ENCODE data around the gene BTNL8. TPM values are rescaled to one million over a fixed set of nuclear protein-coding genes. Genes with fewer than 3 reads are reported as not detected.
A peak's percentile ranks its signal among the peaks of the same experiment; 100 is the strongest.

The BTNL8 gene
- total and polyA plus RNA-seq, 2 of the 13 experiments (the other 11 are each of a cell fraction or from before 2014, with no cell fraction given) = not detected

- TF ChIP-seq SIX1 (CRISPR knock-in tag; IDR thresholded peaks at IDR 0.05; ENCODE audit: borderline replicate concordance) (no peak), ATRX (CRISPR knock-in tag; IDR thresholded peaks at IDR 0.05; ENCODE audit: borderline replicate concordance) (no peak), ZNF3 (CRISPR knock-in tag; IDR thresholded peaks at IDR 0.05) (no peak), SRSF1 (optimal IDR thresholded peaks at IDR 0.05; ENCODE audit: low read depth, low read length) (no peak), GLI4 (CRISPR knock-in tag; IDR thresholded peaks at IDR 0.05; ENCODE audit: borderline replicate concordance) (0 out of 2 replicates have a peak, but pooled peaks have one; percentile 30), ZNF451 (CRISPR knock-in tag; IDR thresholded peaks at IDR 0.05) (no peak), TP53 (CRISPR knock-in tag; conservative IDR thresholded peaks at IDR 0.05) (0 out of 2 replicates have a peak, but pooled peaks have one; percentile 27), ZNF460 (CRISPR knock-in tag; IDR thresholded peaks at IDR 0.05; ENCODE audit: borderline replicate concordance) (no peak), MAF1 (CRISPR knock-in tag; IDR thresholded peaks at IDR 0.05; ENCODE audit: borderline replicate concordance) (0 out of 2 replicates have a peak, but pooled peaks have one; percentile 43), ZMYM3 (CRISPR knock-in tag; IDR thresholded peaks at IDR 0.05) (no peak), ZNF281 (CRISPR knock-in tag; IDR thresholded peaks at IDR 0.05; ENCODE audit: borderline replicate concordance) (peak; percentile 78), TAF1 (CRISPR knock-in tag; IDR thresholded peaks at IDR 0.05) (peak; percentile 74), RFX5 (IDR thresholded peaks at IDR 0.05; ENCODE audit: low read depth, low read length) (no peak), ZNF235 (CRISPR knock-in tag; IDR thresholded peaks at IDR 0.05; ENCODE audit: borderline replicate concordance) (0 out of 2 replicates have a peak, but pooled peaks have one; percentile 25), ZBTB20 (CRISPR knock-in tag; IDR thresholded peaks at IDR 0.05; ENCODE audit: borderline replicate concordance, low read depth) (no peak), KMT2B (CRISPR knock-in tag; IDR thresholded peaks at IDR 0.05) (peak; percentile 71; the same call in 1 of the 2 replicates)
- TF ChIP-seq, protein P1, sequence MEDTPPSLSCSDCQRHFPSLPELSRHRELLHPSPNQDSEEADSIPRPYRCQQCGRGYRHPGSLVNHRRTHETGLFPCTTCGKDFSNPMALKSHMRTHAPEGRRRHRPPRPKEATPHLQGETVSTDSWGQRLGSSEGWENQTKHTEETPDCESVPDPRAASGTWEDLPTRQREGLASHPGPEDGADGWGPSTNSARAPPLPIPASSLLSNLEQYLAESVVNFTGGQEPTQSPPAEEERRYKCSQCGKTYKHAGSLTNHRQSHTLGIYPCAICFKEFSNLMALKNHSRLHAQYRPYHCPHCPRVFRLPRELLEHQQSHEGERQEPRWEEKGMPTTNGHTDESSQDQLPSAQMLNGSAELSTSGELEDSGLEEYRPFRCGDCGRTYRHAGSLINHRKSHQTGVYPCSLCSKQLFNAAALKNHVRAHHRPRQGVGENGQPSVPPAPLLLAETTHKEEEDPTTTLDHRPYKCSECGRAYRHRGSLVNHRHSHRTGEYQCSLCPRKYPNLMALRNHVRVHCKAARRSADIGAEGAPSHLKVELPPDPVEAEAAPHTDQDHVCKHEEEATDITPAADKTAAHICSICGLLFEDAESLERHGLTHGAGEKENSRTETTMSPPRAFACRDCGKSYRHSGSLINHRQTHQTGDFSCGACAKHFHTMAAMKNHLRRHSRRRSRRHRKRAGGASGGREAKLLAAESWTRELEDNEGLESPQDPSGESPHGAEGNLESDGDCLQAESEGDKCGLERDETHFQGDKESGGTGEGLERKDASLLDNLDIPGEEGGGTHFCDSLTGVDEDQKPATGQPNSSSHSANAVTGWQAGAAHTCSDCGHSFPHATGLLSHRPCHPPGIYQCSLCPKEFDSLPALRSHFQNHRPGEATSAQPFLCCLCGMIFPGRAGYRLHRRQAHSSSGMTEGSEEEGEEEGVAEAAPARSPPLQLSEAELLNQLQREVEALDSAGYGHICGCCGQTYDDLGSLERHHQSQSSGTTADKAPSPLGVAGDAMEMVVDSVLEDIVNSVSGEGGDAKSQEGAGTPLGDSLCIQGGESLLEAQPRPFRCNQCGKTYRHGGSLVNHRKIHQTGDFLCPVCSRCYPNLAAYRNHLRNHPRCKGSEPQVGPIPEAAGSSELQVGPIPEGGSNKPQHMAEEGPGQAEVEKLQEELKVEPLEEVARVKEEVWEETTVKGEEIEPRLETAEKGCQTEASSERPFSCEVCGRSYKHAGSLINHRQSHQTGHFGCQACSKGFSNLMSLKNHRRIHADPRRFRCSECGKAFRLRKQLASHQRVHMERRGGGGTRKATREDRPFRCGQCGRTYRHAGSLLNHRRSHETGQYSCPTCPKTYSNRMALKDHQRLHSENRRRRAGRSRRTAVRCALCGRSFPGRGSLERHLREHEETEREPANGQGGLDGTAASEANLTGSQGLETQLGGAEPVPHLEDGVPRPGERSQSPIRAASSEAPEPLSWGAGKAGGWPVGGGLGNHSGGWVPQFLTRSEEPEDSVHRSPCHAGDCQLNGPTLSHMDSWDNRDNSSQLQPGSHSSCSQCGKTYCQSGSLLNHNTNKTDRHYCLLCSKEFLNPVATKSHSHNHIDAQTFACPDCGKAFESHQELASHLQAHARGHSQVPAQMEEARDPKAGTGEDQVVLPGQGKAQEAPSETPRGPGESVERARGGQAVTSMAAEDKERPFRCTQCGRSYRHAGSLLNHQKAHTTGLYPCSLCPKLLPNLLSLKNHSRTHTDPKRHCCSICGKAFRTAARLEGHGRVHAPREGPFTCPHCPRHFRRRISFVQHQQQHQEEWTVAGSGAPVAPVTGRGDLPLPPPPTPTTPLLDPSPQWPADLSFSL (CRISPR knock-in tag; IDR thresholded peaks at IDR 0.05) = no peak
- TF ChIP-seq, protein P2, sequence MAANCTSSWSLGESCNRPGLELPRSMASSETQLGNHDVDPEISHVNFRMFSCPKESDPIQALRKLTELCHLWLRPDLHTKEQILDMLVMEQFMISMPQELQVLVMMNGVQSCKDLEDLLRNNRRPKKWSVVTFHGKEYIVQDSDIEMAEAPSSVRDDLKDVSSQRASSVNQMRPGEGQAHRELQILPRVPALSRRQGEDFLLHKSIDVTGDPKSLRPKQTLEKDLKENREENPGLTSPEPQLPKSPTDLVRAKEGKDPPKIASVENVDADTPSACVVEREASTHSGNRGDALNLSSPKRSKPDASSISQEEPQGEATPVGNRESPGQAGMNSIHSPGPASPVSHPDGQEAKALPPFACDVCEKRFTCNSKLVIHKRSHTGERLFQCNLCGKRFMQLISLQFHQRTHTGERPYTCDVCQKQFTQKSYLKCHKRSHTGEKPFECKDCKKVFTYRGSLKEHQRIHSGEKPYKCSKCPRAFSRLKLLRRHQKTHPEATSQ (CRISPR knock-in tag; IDR thresholded peaks at IDR 0.05; ENCODE audit: borderline replicate concordance) = 0 out of 2 replicates have a peak, but pooled peaks have one; percentile 58
Observed at GRCh38 chr5:180860887-180861822, 37.8 kb upstream of the BTNL8 start, which contains the start of gene ZFP62 (continued).

Data from HepG2 (cell line).